Activated naive CD8-positive, alpha-beta T cell treated with anti-CD3 and anti-CD28 coated beads, Interleukin-2, amount 50 U/mL, for 16 hours (primary cell): Measurements from ENCODE around the gene PTPRD.

Experiments
- DNase-seq: peaks from one replicate; pipeline ENCODE4 v3.0.0-alpha.2; 2020; ENCODE audit warnings: low read depth, low spot score

PTPRD gene

DNA sequence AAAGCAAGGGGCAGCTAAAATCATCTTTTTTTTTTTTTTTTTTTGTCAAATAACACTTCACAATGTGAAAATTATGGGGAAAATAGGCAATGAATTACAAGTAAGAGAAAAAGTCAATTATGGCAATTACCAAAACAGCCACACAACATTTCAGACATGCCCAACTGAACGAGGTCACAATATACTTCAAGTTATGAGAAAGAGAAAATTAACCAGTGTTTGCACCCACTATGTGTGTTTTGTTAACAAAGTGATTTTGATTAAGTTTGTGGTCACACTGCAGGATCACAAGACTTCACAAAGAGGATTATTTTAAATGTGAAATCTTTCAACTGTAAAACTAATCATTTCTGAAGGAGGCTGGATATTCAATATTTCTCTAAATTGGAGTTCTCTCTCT lies 1780.4 kb downstream of the PTPRD start:
- DNase-seq: no peak

DNA sequence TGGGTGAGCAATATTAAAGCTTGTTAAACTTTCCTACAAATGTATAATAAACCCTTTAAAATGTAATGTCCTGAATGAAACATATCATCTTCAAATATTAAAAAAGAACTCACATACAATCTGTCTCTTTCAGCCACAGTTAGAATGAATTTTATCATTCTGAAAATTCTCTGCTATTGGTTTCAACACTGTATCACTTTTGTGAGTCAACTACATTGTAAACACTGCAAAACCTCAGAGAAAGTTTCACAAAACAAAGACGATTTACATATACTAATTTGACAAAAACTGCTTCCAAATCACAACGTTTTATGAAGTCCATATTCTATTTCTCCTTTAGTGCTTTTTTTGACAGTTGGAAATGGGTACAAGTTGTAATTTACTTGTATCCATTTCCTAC lies 1781.2 kb downstream of the PTPRD start:
- DNase-seq: no peak

DNA sequence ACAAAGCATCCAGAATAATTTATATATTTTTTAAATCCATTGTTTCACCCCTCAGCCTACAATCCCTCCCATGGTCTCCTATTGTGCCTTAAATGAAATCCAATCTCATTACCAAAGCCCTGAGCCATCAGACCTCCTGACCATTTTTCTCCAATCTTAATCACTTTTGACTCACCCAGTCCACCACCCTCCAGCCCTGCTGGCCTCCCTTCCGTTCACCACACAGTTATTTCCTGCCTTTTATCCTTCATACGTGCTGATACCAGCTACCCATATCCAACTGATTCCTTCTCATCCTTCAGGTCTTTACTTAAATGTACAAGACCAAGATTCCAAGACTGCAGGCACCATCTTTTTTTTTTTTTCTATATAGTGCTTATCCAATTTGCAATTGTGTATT lies 1786.5 kb downstream of the PTPRD start:
- DNase-seq: no peak

DNA sequence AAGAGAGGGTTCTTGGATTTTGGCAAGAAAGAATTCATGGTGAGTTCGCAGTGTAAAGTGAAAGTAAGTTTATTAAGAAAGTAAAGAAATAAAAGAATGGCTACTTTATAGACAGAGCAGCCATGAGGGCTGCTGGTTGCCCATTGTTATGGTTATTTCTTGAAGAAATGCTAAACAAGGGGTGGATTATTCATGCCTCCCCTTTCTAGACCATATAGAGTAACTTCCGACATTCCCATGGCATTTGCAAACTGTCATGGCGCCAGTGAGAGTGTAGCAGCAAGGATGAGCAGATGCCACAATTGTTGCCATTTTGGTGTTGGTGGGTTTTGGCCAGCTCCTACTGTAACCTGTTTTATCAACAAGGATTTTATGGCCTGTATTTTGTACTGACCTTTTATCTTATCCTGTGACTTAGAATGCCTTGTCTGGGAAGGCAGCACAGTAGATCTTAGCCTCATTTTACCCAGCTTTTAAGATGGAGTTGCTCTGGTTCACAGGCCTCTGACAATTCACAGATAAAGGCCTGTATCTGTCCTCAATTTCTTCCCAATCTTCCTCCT lies 1787.1 kb downstream of the PTPRD start:
- DNase-seq: no peak

DNA sequence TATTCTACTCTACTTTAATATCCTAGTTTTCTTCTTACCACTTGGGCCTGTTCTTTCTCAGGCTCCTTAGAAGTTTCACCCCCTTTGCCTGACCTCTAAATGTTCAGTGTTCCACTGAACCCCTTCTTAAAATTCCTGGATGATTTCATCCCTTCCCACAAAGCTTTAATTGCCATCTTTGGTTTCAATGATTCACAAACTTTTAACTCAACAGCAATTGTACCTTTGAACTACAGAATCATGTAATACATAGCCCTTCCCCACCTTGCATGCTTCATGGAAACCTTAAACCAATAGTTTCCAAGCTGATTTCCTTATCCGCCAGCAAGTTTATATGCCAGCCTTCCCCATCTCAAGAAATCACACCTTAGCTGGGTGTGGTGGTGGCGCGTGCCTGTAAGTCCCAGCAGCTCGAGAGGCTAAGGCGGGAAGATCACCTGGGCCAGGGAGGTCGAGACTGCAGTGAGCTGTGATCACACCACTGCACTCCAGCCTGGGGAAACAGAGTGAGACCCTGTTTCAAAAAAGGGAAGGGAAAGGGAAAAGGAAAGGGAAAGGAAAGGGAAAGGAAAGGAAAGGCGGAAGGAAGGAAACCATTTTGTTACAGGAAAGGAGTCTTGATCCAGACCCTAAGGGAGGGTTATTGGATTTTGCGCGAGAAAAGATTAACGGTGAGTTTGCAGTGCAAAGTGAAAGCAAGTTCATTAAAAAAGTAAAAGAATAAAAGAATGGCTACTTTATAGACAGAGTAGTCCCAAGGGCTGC lies 1789.5 kb downstream of the PTPRD start:
- no peak for DNase-seq

DNA sequence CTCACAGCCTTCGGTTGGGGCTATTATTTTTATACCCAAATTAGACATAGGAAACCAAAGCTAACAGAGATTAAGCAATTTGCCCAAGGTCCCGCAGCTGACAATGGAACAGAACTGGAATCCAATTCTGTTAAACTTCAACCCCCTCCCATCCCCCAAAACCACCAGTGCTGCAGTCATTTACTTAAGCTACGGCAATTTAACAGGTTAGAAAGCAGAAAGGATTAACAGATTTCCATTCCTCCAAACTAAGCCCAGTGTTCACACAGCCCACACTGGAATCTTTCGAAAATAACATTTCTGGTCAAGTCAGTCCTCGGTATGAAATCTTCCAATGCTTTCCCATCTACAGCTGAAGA lies 1790.2 kb downstream of the PTPRD start:
- DNase-seq: no peak

DNA sequence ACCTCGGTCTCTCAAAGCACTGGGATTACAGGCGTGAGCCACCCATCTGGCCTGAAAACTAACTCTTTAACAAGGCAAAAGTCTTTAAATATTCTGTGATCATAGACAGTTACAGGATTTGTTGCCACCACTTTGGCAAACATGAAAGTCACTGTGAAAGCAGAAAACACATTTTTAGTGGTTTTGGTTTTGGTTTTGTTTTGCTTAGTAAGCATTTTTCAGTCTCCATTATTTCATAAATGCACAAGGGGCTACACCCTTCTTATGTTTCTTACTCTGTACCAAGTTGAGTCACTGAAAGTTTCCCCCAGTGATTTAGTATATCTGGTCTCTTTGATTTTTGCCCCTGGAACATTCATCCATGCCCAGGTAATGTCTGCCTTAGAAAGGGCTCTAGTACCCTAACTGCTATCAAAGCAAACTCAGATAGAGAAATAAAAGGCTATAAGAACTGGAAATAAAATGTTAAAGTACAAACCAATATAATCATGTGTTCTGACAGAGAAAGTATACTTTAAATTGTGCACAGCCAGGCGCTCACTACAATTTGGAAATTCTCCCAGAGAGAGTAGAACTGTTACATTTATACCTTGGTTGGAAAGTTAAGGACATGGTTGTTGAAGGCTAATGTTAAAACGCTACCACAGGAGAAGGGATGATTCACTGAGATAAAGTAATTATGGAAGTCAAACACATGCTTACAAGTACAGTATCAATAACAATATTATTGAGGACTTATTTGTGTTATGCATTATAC lies 1790.7 kb downstream of the PTPRD start:
- no peak for DNase-seq

DNA sequence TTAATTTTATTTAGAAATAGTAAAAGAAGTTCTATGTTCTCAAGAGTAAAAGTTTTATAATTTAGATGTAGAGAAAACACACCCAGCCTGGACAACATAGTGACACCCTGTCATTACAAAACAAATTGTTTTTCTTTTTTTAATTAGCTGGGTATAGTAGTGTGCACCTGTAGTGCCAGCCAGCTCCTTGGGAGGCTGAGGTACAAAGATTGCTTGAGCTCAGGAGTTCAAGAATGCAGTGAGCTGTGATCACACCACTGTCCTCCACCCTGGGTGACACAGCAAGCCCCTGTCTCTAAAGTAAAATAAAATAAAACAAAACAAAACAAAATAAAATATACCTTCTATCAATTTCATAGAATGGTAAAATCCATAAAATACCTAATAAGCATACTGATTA lies 1795.5 kb downstream of the PTPRD start:
- no peak for DNase-seq

DNA sequence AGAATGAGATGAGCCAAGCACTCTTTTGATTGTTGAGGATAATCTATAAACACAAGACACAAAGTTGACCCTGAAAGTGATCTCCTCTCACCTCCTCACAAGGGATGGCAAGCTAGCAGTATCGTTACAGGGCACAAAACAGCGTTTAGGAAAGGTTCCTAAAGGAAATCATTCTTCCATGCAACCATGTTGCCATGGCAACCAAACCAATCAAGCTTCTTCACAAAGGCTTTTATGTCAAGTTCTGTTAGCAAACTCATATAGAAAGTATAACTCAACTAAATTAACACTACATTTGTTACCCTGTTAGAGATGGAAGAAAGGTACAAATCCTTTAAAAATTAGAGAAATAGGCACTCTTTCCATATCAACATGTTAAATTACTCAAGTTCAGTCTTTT lies 1796.4 kb downstream of the PTPRD start:
- DNase-seq: no peak

DNA sequence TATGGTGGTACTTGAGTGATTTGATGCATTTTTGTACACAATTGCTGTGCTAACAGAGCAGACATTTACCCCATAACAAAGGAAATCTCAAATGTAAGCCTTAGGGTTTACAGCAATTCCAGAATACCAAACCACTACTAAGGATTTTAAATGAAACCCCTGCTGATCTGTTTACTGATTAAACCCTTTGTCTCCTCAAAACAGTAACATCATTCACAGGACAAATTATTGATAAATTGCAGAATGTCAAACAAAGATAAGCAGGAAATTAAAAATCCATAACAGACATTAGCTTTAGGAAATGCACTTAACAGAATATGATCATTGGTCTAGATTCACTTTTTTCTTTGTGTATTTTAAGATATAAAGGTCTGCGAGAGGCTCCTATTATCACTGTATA lies 1796.9 kb downstream of the PTPRD start:
- no peak for DNase-seq

DNA sequence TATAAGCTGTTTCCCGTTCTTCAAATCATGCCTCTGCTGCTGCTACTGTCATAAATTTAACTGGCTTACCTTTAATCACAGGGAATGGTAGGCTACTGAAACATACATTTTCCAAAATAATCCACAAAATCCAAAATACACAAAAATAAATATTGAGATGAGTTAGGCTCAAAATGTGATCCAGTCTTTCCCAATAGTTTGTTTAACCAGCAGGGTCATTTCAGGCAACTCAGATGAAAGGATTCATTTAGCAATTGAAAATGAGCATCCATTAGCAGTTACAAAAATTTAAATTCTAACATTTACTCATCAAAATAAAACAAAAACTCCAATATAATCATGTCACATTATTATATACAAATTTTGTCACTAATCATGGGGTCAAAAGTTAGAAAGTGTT lies 1797.6 kb downstream of the PTPRD start:
- no peak for DNase-seq

DNA sequence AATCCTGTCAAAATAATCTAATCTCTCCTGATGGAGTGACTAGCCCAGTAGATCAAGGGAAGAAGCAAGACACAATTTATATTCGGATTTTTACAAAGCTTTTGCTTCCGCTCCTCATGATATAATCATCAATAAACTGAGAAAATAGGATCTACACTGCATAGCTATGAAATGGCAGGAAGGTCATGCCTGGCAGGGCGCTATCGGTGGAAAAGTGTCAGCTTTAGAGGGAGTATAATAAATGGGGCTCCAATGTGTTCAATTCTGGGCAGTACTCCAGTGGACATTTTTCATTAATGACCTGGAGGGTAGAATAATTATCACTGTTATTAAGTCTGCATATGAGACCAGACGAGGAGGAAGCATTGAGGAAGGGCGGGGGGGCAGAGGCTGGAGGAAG lies 1799.9 kb downstream of the PTPRD start:
- no peak for DNase-seq

DNA sequence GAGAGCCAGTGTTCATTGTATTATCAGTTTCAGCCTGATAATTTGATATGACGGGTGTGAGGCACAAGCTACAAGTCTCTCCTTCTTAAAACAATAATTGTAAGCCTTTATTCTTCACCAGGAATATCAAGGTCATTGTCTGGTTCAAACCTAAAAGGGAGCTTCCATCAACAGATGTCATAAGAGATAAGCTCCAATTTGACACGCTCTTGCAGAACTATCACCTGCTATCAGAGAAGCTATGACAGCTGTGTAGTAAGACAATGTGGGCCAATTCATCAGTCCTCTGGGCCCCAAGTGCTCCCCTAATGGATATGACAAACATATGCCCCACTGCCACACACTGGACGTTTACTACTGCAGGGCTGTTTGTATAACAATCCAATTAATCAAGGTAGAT lies 1803.1 kb downstream of the PTPRD start:
- DNase-seq: no peak

DNA sequence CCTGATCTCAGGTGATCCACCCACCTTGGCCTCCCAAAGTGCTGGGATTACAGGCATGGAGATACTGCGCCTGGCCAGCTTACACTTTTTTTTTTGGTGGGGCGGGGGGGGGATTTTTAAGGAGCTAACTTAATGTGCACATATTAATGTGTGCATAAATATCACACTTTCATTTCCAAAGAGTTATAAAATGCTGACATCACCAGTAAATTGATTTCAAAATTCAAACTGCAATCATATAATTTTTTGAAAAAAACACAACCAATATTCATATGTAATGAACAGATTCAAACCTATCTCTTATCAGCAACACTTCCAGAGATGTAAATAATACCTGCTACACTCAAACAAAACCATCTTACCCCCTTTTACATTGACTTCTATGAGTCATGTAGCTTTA lies 1806.7 kb downstream of the PTPRD start:
- DNase-seq: no peak

DNA sequence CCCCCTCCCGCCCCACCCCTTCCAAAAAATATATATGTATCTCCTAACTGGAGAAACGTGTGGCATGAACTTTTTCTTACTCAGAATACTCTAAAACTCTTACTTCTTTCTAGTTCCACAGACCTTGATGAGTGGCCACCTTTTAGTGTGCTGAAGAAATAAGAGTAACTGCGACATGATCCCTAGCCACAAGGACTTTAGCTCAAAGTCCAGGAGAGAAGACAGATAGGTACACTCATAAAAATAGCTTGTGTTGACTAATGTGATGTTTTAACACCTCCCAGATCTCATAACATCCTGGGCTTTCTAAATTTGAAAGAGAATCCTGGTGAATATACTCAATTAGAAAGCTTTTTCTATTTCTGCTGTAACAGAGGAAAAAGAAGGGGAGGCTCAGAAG lies 1808.2 kb downstream of the PTPRD start:
- no peak for DNase-seq

DNA sequence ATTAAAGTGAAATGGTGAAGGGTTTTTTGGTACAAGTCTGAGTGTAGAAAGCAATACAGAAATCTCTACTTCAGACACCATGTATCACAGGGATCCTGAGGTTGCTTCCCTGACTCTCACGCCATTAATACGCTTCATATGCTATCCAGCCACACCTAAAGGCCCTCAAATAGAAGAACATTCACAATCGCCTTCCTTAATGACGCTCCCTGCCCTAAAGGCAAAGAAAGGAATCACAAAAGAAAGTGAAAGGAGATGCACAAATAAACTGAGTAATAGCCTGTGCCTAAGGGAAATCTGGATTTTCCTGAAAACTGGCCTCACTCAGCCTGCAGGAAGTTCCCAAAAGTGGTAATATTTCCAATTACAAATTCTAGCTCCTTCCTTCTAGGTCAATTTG lies 1810.6 kb downstream of the PTPRD start:
- DNase-seq: no peak

DNA sequence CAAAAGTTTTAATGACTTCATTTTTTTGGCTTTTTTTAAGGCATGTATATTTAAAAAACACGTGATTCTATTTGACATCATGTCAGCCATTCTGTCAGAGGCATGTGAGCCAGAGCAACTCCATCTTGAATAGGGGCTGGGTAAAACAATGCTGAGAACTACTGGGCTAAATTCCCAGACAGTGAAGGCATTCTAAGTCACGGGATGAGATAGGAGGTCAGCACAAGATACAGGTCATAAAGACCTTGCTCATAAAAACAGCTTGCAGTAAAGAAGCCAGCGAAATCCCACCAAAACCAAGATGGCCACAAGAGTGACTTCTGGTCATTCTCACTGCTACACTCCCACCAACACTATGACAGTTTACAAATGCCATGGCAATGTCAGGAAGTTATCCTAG lies 1812.6 kb downstream of the PTPRD start:
- no peak for DNase-seq

DNA sequence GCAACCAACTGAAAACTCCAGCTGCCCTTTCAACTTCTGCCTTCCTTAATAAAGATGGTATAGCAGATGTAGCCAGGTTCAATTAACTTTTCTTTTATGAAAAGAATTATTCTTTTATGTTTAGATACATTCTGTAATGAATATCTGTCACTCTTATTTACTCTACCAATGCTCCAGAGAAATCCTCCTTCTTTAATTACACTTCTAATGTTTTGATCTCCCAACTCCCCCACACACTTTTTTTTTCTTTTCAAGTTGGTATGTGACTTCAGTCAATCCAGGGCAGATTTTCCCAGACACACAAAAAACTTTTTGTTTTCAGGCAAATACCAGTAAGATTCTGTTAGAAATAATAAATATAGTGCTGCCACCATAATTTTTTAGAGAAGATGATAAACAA lies 1813.2 kb downstream of the PTPRD start:
- no peak for DNase-seq

DNA sequence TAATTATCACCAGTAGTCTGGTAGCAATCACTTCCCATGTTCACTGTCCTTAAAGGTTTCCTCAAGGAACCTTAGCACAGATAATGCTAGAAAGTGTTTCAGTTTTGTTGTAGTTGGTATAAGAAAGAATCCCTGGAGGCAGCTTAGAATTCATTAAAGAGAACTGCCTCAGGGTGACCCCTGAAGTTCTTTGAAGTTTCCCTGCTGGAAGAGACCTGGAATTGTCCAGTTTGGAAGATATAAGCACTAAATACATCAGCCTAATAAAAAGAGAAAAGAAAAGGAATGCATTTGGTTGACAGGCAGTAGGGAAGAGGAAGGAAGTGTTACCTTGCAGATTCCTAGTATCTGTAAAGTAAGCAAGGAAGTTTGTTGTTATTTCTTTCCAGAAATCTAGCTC lies 1813.6 kb downstream of the PTPRD start:
- no peak for DNase-seq

DNA sequence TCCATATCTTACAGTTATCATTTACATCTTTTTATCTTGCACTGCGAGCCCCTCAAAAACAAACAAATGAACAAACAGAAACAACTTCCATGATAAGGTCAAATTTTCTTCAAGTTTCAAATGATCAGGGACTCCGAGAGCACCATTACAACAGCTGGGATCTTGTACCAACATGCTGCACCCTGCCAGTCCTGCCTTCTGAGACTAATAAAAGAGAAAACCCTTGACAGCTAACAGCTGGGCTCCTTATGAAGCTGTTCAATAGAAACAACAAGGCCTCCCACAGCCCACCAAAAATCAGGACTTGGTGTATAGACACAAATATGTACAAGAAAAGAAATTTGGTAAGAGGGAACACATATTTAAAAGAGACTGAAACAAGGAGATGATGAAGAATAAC lies 1828.0 kb downstream of the PTPRD start:
- DNase-seq: no peak

DNA sequence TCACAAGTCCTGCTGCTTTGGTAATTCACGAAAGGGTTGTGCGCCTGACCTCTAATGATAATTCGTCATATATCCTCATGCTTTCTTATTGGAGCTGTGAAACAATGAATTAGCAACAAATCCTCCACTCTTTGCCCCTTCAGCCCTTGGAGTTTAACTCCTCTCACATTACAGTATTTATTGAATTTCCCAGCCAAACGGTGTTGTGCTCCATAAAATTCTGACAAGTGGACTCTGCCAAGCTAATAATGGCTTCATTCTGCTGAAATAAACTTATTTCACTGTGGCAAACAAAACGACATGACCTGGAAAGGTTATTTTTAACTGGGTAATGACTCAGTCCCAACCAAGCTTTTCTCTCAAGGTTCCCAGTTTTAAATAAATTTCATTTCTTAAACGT lies 1828.9 kb downstream of the PTPRD start:
- no peak for DNase-seq

DNA sequence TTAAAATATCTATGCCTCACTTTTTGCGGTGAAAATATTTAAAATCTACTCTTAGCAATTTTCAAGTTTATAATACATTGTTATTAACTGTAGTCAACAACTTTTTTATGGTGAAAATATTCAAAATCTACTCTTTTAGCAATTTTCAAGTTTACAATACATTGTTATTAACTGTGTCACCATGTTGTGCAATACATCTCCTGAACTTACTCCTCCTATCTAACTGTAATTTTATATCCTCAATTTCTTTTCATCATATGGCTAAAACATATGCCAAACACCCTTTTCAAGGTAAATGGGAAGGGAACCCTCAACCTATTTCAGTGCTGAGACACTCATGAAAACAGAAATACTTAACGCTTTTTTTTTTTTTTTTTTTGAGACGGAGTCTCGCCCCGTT lies 1830.6 kb downstream of the PTPRD start:
- DNase-seq: no peak

DNA sequence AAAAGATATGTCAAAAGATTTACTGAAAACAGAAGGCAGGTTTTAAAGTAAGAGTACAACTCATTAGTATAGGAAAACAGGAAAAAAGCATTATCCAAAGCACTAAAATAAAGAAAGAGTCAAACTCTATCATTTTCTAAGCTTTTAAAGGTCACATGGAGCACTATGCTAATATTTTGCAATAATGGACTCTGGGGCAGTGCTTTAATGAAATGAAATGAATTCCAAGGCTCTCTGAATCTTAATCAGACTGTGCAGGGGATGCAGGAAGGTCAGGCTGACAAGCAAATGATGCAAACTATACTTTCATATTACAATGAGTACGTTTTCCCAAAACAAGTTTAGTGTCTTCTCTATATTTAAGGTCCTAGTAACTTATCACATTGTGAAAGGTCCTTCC lies 1831.3 kb downstream of the PTPRD start:
- DNase-seq: no peak
